H1 (cell line): ENCODE results near the gene SLC25A47. TPM values are rescaled to one million over a fixed set of nuclear protein-coding genes. Genes with fewer than 3 reads are reported as not detected.

Experiments
- CTCF ChIA-PET: fragments of 300-600 bp; sonication (Branson Sonifier 250); formaldehyde crosslinking; loops from one replicate; lab custom pipeline; 2021; ENCODE audit not compliant: partially characterized antibody; lab: Charles Lee
- POLR2A ChIA-PET: fragments of 300-600 bp; sonication (Branson Sonifier 250); formaldehyde crosslinking; loops from one replicate; lab custom pipeline; 2021; ENCODE audit warnings: inconsistent platforms; ENCODE audit not compliant: partially characterized antibody; lab: Charles Lee
- DNase-seq, 2 experiments: peaks; one replicate each; pipeline versions ENCODE4 v3.0.0 to v3.0.0-alpha.2; 2010 to 2022; ENCODE audit warnings: low spot score in 2 of 2, low read depth in 1 of 2, mixed read lengths in 1 of 2
- FAIRE-seq: peaks from 2 replicates; lab custom pipeline; 2011; peaks lifted over from hg19 to GRCh38; lab: Jason Lieb, UNC
- H2AFZ ChIP-seq: 2 replicates; pipeline ENCODE4 v1.8.1; 2012; ENCODE audit warnings: low read length, inconsistent platforms
- H2AK5ac ChIP-seq: 2 replicates; pipeline ENCODE4 v1.6.1; 2013; ENCODE audit warnings: low read depth, low read length
- H2BK120ac ChIP-seq: replicated peaks from 2 replicates; pipeline ENCODE3; 2013; ENCODE audit warnings: low read depth, low read length, inconsistent platforms
- H2BK12ac ChIP-seq: 2 replicates; pipeline ENCODE4 v1.6.1; 2013; ENCODE audit warnings: low read depth, low read length
- H2BK15ac ChIP-seq: 2 replicates; pipeline ENCODE4 v1.6.1; 2013; ENCODE audit warnings: low read length
- H2BK20ac ChIP-seq: 2 replicates; pipeline ENCODE4 v1.6.1; 2013; ENCODE audit warnings: low read length
- H2BK5ac ChIP-seq: 2 replicates; pipeline ENCODE4 v1.6.1; 2013; ENCODE audit warnings: low read depth, low read length
- H3K14ac ChIP-seq: 2 replicates; pipeline ENCODE4 v1.6.1; 2013; ENCODE audit warnings: inconsistent platforms; ENCODE audit not compliant: insufficient read length
- H3K18ac ChIP-seq: 2 replicates; pipeline ENCODE4 v1.6.1; 2013; ENCODE audit warnings: low read length; ENCODE audit errors: extremely low read depth
- H3K23ac ChIP-seq: 2 replicates; pipeline ENCODE4 v1.6.1; 2013; ENCODE audit warnings: inconsistent platforms; ENCODE audit not compliant: insufficient read length
- H3K23me2 ChIP-seq: 2 replicates; pipeline ENCODE4 v1.6.1; 2013; ENCODE audit warnings: low read depth, low read length
- H3K27ac ChIP-seq: 2 replicates; pipeline ENCODE4 v1.6.1; 2011; ENCODE audit warnings: low read depth, low read length, inconsistent platforms
- H3K27me3 ChIP-seq, 4 experiments: replicated peaks in 1 of 4; 1 replicate in 1 of 4; 2 replicates in 3 of 4; pipeline versions ENCODE4 v1.6.1 to v1.8.1; 2011 to 2013; ENCODE audit warnings: low read length in 3 of 4, mild to moderate bottlenecking in 3 of 4, inconsistent platforms in 2 of 4, mixed read lengths in 2 of 4, moderate library complexity in 1 of 4; ENCODE audit not compliant: control insufficient read depth in 3 of 4, insufficient read depth in 3 of 4; ENCODE audit errors: extremely low read depth in 1 of 4
- H3K36me3 ChIP-seq, 4 experiments: 2 replicates each; pipeline versions ENCODE4 v1.6.1 to v1.8.1; 2011 to 2013; ENCODE audit warnings: mild to moderate bottlenecking in 4 of 4, low read length in 3 of 4, moderate library complexity in 2 of 4, control low read depth in 1 of 4, inconsistent platforms in 1 of 4; ENCODE audit not compliant: insufficient read depth in 4 of 4, control insufficient read depth in 2 of 4
- H3K4ac ChIP-seq: replicated peaks from 2 replicates; pipeline ENCODE3; 2013; ENCODE audit warnings: low read length, low read depth, mixed read lengths, inconsistent platforms; ENCODE audit not compliant: insufficient read length
- H3K4me1 ChIP-seq, 4 experiments: replicated peaks in 1 of 4; 1 replicate in 1 of 4; 2 replicates in 3 of 4; pipeline versions ENCODE4 v1.6.1 to v1.8.1; 2011 to 2013; ENCODE audit warnings: low read length in 3 of 4, inconsistent platforms in 2 of 4, mixed read lengths in 1 of 4; ENCODE audit not compliant: insufficient read depth in 4 of 4, control insufficient read depth in 3 of 4
- H3K4me2 ChIP-seq, 2 experiments: 2 replicates each; pipeline versions ENCODE4 v1.6.1 to v1.8.1; 2011 to 2013; ENCODE audit warnings: low read depth in 2 of 2, low read length in 2 of 2, control low read depth in 1 of 2, inconsistent platforms in 1 of 2, mild to moderate bottlenecking in 1 of 2; ENCODE audit not compliant: insufficient read depth in 1 of 2
- H3K4me3 ChIP-seq, 4 experiments: fragments of 200-600, 300-600 bp in 1 of 4; sonication (generic), shearing (Covaris generic), sonication (Bioruptor Twin) in 1 of 4; 2 replicates each; pipeline versions ENCODE4 v1.5.1 to v1.8.1; 2011 to 2016; ENCODE audit warnings: low read length in 4 of 4, low read depth in 3 of 4, control low read depth in 2 of 4, inconsistent platforms in 2 of 4, mild to moderate bottlenecking in 2 of 4, mixed read lengths in 1 of 4, moderate library complexity in 1 of 4; ENCODE audit not compliant: insufficient read depth in 2 of 4; ENCODE audit errors: extremely low read depth in 1 of 4
- H3K56ac ChIP-seq: replicated peaks from 2 replicates; pipeline ENCODE3; 2013; ENCODE audit warnings: low read depth, mild to moderate bottlenecking, mixed read lengths, low read length, inconsistent platforms; ENCODE audit not compliant: insufficient read length
- H3K79me1 ChIP-seq: 2 replicates; pipeline ENCODE4 v1.6.1; 2013; ENCODE audit warnings: low read depth, low read length, control low read depth
- H3K79me2 ChIP-seq, 2 experiments: 2 replicates each; pipeline versions ENCODE4 v1.6.1 to v1.8.1; 2012 to 2013; ENCODE audit warnings: low read length in 2 of 2, mild to moderate bottlenecking in 2 of 2, inconsistent platforms in 1 of 2; ENCODE audit not compliant: insufficient read depth in 2 of 2, control insufficient read depth in 1 of 2
- H3K9ac ChIP-seq, 4 experiments: replicated peaks in 1 of 4; 1 replicate in 1 of 4; 2 replicates in 3 of 4; pipeline versions ENCODE4 v1.6.1 to v1.8.1; 2011 to 2013; ENCODE audit warnings: low read depth in 3 of 4, low read length in 3 of 4, control low read depth in 2 of 4, mild to moderate bottlenecking in 2 of 4, moderate library complexity in 2 of 4, inconsistent platforms in 1 of 4; ENCODE audit errors: extremely low read depth in 1 of 4
- H3K9me3 ChIP-seq, 2 experiments: 2 replicates each; pipeline versions ENCODE4 v1.6.1 to v1.8.1; 2012 to 2013; ENCODE audit warnings: mild to moderate bottlenecking in 2 of 2, moderate library complexity in 2 of 2, control low read depth in 1 of 2, inconsistent platforms in 1 of 2, low read depth in 1 of 2, low read length in 1 of 2, mixed read lengths in 1 of 2; ENCODE audit not compliant: insufficient read depth in 2 of 2
- H4K20me1 ChIP-seq, 2 experiments: replicated peaks in 1 of 2; 2 replicates each; pipeline versions ENCODE3 to v1.8.1; 2011 to 2013; ENCODE audit warnings: inconsistent platforms in 2 of 2, low read length in 2 of 2, mild to moderate bottlenecking in 1 of 2; ENCODE audit not compliant: insufficient read depth in 2 of 2, control insufficient read depth in 1 of 2
- H4K5ac ChIP-seq: 2 replicates; pipeline ENCODE4 v1.6.1; 2013; ENCODE audit warnings: low read length, low read depth, mixed read lengths, inconsistent platforms; ENCODE audit not compliant: insufficient read length
- H4K8ac ChIP-seq: 2 replicates; pipeline ENCODE4 v1.8.0; 2013; ENCODE audit warnings: mild to moderate bottlenecking, moderate library complexity, low read length, inconsistent platforms; ENCODE audit not compliant: insufficient read depth; ENCODE audit errors: extremely low read depth
- H4K91ac ChIP-seq: replicated peaks from 2 replicates; pipeline ENCODE3; 2013; ENCODE audit warnings: low read length, mixed read lengths, inconsistent platforms; ENCODE audit not compliant: insufficient read length
- ASH2L ChIP-seq: fragments of 200-600, 300-600 bp; sonication (generic); IDR thresholded peaks from one replicate; pipeline ENCODE4 v1.7.1; 2017; ENCODE audit warnings: low read length
- ATF3 ChIP-seq: IDR thresholded peaks from 2 replicates; pipeline ENCODE4 v1.6.1; 2011; ENCODE audit warnings: low read depth, mild to moderate bottlenecking, low read length; ENCODE audit not compliant: insufficient read depth
- CHD1 ChIP-seq: IDR thresholded peaks from 2 replicates; pipeline ENCODE4 v1.6.1; 2012; ENCODE audit warnings: low read depth, low read length, improper control_type of control experiment
- GTF2F1 ChIP-seq: IDR thresholded peaks from 2 replicates; pipeline ENCODE4 v1.6.1; 2012; ENCODE audit warnings: low read depth, low read length, improper control_type of control experiment, borderline replicate concordance
- KDM1A ChIP-seq: fragments of 200-600, 300-600 bp; sonication (generic); IDR thresholded peaks from 2 replicates; pipeline ENCODE4 v1.7.1; 2016; ENCODE audit warnings: mild to moderate bottlenecking, low read length, borderline replicate concordance
- RAD21 ChIP-seq, 2 experiments: IDR thresholded peaks in 1 of 2; conservative IDR thresholded peaks in 1 of 2; 2 replicates each; pipeline ENCODE4 v1.6.1; 2011; ENCODE audit warnings: low read depth in 2 of 2, low read length in 2 of 2, improper control_type of control experiment in 1 of 2, inconsistent platforms in 1 of 2, mild to moderate bottlenecking in 1 of 2, moderate library complexity in 1 of 2
- RFX5 ChIP-seq: IDR thresholded peaks from 2 replicates; pipeline ENCODE4 v1.6.1; 2011; ENCODE audit warnings: low read depth, low read length, improper control_type of control experiment, borderline replicate concordance
- SUZ12 ChIP-seq: fragments of 200-600 bp; sonication (generic); IDR thresholded peaks from 2 replicates; pipeline ENCODE4 v1.6.1; 2012; ENCODE audit warnings: mild to moderate bottlenecking, inconsistent platforms, low read length, moderate library complexity, mixed read lengths
- TAF7 ChIP-seq: optimal IDR thresholded peaks from 2 replicates; pipeline ENCODE3; 2011; ENCODE audit warnings: low read depth, mild to moderate bottlenecking, inconsistent platforms, low read length, moderate library complexity, borderline replicate concordance
- TBP ChIP-seq: IDR thresholded peaks from 2 replicates; pipeline ENCODE4 v1.6.1; 2011; ENCODE audit warnings: low read depth, low read length, improper control_type of control experiment
- ZNF274 ChIP-seq: IDR thresholded peaks from 2 replicates; pipeline ENCODE4 v1.7.0; 2012; ENCODE audit warnings: low read length, borderline replicate concordance; ENCODE audit errors: extremely low read depth
- WGBS, 2 experiments: shearing (Covaris generic) in 1 of 2; methylation state at CpG; one replicate each; pipeline versions ENCODE4 v1.1.6 to v1.1.7; 2013 to 2015; ENCODE audit warnings: low lambda C conversion rate in 2 of 2, mixed read lengths in 2 of 2, inconsistent platforms in 1 of 2, low coverage in 1 of 2, missing lambda C conversion rate in 1 of 2; ENCODE audit not compliant: insufficient replicate concordance in 2 of 2, insufficient coverage in 1 of 2, insufficient read length in 1 of 2; ENCODE audit errors: extremely low coverage in 1 of 2, missing lambda C conversion rate in 1 of 2; 5-methylcytosine and 5-hydroxymethylcytosine counted together
- polyA plus RNA-seq, 7 experiments: library from polyadenylated mRNA; depleted of rRNA in 3 of 7; stranded (reverse) in 5 of 7; unstranded in 2 of 7; fragments of >200 nt in 5 of 7; fragments of 200-250 nt in 2 of 7; gene quantifications; 1 replicate in 5 of 7; 2 replicates in 1 of 7; 4 replicates in 1 of 7; pipeline versions ENCODE4 v1.2.1 to v1.2.3, GENCODE V29; 2011 to 2013; ENCODE audit warnings: missing spikeins in 2 of 7, mixed read lengths in 2 of 7
- total RNA-seq: library from RNA; stranded (reverse); fragmentation: NEBNext Ultra II Directional; extraction: Animal tissue kit (Norgen Biotek cat#: 25700); gene quantifications from 2 replicates; pipeline ENCODE4 v1.2.1, GENCODE V29; 2021
- TF ChIP-seq, protein P1 (sequence below): IDR thresholded peaks from 2 replicates; pipeline ENCODE4 v1.6.1; 2011; ENCODE audit warnings: low read length, improper control_type of control experiment

Gene SLC25A47
- total and polyA plus RNA-seq, 2 of the 8 experiments (the other 6 are each of a cell fraction or from before 2014, with no cell fraction given): not detected

GRCh38 chr14:100317389-100317788 lies 5.8 kb upstream of the SLC25A47 start:
- H3K36me3 ChIP-seq: no peaks in the 10 kb centered on the region
- no peak overlapping the region for H3K4me3 ChIP-seq
- no peak overlapping the region for H2AFZ ChIP-seq
- H2BK20ac ChIP-seq: 0 out of 2 replicates have a peak overlapping the region, but pooled peaks have one; percentile 6
- no peak overlapping the region for H4K5ac ChIP-seq
- no peak overlapping the region for H3K23ac ChIP-seq
- no peak overlapping the region for H2BK12ac ChIP-seq
- H3K18ac ChIP-seq: no peak overlapping the region; the same call in 1 of the 2 replicates
- H4K91ac ChIP-seq: no peak overlapping the region
- H4K20me1 ChIP-seq: no peaks in the 10 kb centered on the region
- peaks cover 0 to 2% (median 0%) of the 10 kb centered on the region in 4 experiments; a peak in 3 of 7 replicates for H3K4me1 ChIP-seq
- H3K79me1 ChIP-seq: no peaks in the 10 kb centered on the region
- H2BK120ac ChIP-seq: no peak overlapping the region
- H2BK5ac ChIP-seq: no peak overlapping the region
- H3K9ac ChIP-seq: no peak overlapping the region
- no peak for FAIRE-seq
- H2AK5ac ChIP-seq: no peak overlapping the region
- no peak overlapping the region for H3K27ac ChIP-seq
- no peaks in the 10 kb centered on the region; a peak in 2 of 7 replicates for H3K27me3 ChIP-seq
- H3K9me3 ChIP-seq: no peaks in the 10 kb centered on the region
- H4K8ac ChIP-seq: no peak overlapping the region
- no peak overlapping the region for H3K4ac ChIP-seq
- no peak overlapping the region; the same call in 1 of the 2 replicates for H2BK15ac ChIP-seq
- H3K4me2 ChIP-seq: no peak overlapping the region
- ChIA-PET CTCF (interaction anchor here (0.6 to 3.0 kb wide), 7 partner anchors 7 to 164 kb away, joined by 3 to 14 read pairs (median 4); no protein-coding TSS in a partner anchor), POLR2A (interaction anchor here (0.9 to 2.0 kb wide), 2 partner anchors 9 to 14 kb away, joined by 3 to 7 read pairs; no protein-coding TSS in a partner anchor)
- H3K56ac ChIP-seq: no peak overlapping the region
- WGBS, 2 experiments: 88% methylated on average over 6 of the region's 6 CpGs; no CpG with 5 or more reads in 1 of the 2 experiments
- no peak overlapping the region for H3K14ac ChIP-seq
- no peaks in the 10 kb centered on the region for H3K23me2 ChIP-seq
- H3K79me2 ChIP-seq: no peaks in the 10 kb centered on the region
- DNase-seq: no peak
- TF ChIP-seq, protein P1, sequence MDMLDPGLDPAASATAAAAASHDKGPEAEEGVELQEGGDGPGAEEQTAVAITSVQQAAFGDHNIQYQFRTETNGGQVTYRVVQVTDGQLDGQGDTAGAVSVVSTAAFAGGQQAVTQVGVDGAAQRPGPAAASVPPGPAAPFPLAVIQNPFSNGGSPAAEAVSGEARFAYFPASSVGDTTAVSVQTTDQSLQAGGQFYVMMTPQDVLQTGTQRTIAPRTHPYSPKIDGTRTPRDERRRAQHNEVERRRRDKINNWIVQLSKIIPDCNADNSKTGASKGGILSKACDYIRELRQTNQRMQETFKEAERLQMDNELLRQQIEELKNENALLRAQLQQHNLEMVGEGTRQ: no peak
- TF ChIP-seq SUZ12 (no peak), ATF3 (no peak), CHD1 (no peak), GTF2F1 (no peak), ASH2L (no peak), ZNF274 (no peak), TAF7 (no peak), KDM1A (no peak), TBP (no peak), RAD21 (IDR thresholded peaks at IDR 0.05 in 1 of 2, conservative IDR thresholded peaks at IDR 0.05 in 1 of 2; ENCODE audit: low read depth in 2 of 2, low read length in 2 of 2) (no peak), RFX5 (no peak)
